Activated naive CD8-positive, alpha-beta T cell treated with anti-CD3 and anti-CD28 coated beads, Interleukin-2, amount 50 U/mL, for 16 hours (primary cell): ENCODE results near the gene DLG2.

Experiments used
- DNase-seq: peaks from one replicate; pipeline ENCODE4 v3.0.0-alpha.2; 2020; ENCODE audit warnings: low read depth, low spot score

The DLG2 gene

DNA sequence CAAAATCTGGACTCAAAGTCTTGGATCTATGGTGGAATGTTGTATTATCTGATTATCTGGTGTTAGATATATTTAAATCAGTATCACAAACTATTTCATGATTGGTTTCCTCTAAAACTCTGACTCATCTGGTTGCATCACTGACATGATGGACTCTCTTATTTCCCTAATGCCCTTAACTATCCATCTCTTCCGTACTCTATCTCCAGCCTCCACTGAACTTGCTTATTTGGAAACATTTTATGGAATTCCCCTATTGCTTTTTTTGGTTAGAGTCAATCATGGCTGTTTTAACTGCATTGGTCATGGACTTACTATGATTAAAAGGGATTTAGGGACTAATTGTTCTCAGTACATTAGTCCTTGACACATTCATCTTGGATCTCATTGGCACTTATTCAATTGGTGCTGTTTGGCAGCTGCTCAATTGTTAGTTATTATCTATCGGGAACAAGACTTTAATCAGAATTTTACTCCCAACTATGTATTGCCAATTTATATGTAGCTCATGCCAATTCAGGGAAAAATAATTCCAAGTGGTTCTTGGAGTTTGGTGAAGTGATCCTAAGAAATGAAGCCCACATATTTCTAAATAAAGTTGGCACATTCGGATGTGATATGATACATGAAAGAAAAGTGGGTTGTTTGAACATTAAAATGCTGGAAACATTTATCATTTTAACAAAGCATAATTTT is 1399.0 kb downstream of the DLG2 start:
- no peak for DNase-seq

DNA sequence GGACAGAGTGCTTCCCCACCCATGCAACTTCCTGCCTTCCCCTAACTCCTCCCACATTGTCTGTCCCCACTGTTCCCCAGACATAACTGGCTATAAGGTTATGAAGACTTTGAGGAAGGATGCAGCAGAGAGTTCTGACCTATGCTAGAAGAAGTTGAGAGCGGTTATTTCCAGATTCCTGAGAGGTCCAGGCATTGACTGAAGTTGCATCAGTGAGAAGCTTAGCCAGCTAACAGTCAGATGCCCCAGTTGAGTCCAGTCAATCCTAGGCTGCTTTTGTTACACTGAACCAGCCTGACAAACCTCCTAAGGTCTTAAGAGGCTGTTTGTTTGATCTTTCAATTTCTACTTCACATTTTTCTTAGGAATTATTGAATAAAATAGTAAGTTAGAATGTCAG is 1403.1 kb downstream of the DLG2 start:
- DNase-seq, result no peak

DNA sequence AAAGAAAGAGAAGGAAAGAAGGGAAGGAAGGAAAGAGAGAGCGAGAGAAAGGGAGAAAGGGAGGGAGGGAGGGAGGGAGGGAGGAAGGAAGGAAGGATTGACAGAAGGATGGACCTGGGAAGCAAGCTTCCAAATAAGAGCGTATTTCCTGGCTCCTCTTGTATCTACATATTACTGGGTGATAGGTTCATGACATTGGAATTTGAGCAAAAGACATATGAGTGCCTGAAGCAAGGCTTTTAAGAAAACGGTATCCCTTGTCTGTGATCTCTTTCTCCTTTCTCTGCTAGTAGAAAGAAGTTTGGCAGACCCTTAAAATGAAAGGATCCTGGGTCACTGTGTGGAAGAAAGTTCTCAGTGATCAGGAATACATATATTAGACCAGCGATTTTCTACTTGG is 1408.8 kb downstream of the DLG2 start:
- DNase-seq, result no peak

DNA sequence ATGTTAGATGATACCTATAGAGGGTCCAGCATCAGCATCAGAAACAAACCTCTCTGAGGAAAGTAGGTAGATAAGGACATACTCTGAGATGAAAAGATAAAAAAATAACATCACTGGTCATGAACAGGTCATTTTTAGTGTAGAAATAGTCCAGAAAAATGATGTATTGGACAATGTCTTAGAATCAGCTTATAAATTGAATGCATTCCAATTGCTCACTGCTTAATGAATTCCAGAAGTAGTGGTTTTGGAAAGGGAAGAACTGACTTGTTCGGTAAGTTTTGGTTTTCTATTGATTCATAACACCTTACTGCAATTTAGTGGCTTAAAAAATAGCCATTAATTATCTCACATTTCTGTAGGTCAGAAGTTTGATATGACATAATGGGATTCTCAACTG is 1411.5 kb downstream of the DLG2 start:
- DNase-seq, result no peak

DNA sequence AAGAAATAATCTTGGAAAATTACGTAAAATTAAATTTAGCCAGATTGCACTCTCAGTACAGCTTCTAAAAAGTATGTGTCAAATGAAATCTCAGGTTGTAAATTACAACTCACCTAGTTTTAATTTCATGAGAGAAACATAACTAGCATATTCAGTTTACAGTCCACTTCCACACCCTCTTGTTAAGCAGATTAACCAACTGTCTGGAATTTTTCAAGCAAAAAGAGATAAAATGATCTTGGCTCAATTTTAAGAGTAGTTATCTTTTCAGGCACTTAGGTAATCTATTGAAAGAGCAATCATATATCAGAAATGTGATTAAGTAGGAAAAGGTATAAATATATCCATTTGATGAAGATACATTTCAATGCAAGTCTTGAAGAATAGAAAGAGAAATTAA is 1412.6 kb downstream of the DLG2 start:
- DNase-seq, result no peak

DNA sequence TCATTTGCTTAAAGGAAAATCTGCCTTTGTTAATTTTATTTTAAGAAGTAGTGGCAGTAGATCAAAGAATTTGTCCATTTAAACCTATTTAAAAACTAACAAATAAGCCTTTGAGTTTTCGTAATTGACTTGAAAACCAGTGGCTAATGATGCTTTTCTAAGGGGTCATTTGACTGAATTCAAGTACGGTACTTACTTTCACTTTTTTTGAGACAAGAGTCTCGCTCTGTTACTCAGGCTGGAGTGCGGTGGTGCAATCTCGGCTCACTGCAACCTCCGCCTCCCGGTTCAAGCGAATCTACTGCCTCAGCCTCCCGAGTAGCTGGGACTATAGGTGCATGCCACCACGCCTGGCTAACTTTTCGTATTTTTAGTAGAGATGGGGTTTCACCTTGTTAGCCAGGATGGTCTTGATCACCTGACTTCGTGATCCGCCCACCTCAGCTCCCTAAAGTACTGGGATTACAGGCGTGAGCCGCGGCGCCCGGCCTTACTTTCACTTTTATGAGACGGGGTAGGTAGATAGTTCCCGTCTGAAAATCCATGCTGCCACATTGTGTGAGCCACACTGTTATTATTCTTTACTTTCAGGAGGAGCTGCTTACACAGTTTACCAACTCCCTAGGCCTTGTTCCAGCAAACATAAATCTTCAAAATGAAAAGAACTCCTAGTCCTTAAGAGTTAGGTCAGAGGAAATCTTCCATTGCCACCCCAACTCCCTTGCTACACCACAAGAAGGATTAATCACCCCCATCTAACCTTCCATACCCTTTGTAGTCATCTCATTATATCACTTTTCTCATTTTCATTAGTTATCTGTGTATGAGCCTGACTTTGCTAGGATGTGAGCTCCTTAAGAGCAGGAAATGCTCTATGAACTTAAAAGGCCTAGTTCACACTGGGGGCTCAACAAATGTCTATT is 1414.4 kb downstream of the DLG2 start:
- DNase-seq, result no peak

DNA sequence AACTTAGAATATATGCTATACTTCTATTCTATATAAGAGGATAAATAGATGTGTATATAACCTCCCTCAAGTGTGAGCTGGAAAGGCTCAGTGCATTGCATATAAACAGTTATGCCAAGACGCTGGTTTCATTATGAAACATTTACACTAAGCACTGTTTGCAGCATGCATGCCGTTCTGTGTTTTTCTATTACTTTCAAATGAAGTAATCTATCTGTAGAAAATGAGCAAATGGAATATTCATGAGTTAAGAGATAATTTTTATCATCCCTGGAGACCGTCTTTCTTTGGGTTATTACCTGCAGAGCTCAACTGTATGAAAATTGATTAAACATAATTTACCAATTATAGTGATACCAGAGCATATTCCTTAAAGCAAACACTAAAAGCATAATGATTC is 1415.2 kb downstream of the DLG2 start:
- DNase-seq, result no peak

DNA sequence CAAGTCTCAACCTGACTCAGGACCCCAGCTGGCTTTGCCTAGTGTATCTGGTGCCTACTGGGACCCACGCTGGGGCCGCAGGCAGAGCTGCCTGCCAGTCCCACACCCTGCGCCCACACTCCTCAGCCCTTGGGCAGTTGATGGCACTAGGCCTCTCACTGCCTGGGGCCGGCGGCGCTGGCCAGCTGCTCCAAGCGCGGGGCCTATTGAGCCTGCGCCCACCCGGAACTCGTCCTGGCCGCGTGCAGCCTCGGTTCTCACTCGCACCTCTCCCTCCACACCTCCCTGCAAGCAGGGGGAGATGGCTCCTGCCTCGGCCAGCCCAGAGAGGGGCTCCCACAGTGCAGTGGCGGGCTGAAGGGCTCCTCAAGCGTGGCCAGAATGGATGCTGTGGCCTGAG is 1432.4 kb downstream of the DLG2 start:
- DNase-seq, result no peak

DNA sequence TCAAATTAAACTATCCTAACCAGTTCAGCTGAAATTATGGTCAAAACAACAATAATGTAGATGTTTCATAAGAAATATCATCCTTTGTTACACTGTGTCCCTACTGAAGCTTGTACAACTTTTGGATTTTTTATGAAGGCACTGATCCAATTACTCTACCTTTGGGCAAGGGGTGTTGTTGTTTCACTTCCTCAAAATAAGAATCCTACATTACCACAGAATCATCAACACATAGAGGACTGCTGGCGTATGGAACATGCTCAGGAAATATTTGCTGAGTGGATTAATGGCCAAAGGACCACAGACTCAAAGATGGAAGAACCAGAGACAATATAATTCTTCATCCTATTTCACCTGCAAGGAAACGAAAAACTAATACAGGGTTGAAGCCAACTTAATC is 1433.4 kb downstream of the DLG2 start:
- DNase-seq, result no peak

DNA sequence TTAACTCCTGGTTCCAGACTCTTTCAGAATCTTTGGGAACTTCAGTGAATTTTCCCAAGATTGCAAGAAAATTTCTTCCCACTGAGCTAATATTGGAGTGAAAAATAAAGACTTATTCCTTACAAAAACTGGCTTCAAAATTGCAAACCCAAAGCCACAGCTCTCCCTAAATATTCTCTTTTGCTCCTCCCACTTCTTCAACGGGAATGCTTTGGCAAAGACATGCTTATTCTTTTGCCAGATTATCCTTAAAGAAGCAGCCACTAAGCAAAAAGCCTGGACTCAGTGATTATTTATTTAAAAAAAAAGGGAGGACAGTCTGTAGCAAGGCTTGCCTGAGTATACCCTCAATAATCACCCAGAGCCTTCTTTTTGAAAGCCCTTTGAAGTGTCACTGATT is 1438.6 kb downstream of the DLG2 start:
- DNase-seq, result no peak

DNA sequence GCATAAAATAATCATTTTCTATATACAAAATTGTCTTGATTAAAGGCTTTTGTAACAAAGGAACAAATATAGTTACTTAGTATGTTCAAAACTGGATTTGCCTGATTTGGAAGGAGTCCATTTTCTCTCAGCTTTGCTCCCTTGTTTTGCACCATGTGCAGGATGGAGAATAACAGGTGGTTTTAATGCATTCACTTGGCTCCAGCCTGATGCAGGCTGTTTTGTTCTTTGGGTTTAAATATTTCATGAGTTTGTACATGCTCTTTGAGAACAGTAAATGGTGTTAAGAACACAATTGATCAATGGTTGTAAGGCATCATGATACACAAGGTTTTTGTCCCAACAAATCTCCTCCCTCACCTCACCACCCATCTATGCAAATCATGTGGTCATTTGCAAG is 1454.1 kb downstream of the DLG2 start:
- no peak for DNase-seq

DNA sequence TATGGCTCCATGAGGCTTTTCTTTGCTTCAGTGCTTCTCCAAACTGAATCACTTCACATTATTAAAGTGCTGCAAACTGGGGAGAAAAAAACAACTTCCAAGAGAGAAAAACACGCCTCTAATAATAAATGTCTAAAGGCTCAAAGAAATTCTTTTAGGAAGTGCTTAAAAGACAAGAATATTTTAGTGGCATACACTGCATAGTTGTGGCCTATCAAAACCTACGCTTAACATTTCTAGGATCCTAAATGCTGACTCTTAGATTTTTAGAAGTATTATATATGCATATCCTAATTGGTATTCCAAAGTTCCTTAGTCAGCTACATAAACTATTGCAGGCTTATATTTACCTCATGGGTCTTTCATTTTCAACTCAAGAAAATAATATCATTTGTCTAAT is 1462.0 kb downstream of the DLG2 start:
- no peak for DNase-seq

DNA sequence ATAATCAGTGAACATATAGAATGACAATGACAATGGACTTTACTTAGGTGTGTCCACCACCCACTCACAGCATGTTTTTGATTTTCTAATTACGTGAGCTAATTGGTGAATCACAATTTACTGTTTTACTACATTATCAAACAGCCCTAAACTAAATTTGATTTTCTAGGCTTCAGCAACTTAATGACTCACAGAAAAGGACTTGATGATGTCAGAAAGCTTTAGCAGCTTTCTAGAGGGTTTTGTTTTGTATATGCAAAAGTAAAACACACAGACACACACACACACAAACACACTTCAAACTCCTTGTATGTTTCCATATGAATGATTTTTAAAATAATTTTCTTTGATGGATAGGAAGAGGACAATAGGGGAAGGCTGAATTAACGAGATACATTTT is 1462.4 kb downstream of the DLG2 start:
- no peak for DNase-seq

DNA sequence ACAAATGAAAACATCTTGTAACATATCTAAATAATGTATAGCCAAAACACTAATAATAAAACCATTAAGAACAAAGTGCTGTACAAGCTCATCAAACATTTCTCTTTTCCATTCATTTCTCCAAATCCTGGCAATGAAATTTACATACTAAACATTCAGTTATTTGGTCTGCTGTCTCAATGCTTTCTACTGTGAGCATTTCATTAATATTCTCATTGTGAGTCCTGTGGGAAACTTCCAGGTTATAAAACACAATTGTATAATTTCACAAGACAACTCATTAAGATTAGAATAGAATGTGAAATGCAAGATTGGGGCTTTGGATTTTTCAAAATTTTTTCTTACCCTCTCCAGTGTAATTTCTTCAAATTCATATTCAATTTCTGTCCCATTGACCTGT is 1464.0 kb downstream of the DLG2 start:
- DNase-seq, result no peak

DNA sequence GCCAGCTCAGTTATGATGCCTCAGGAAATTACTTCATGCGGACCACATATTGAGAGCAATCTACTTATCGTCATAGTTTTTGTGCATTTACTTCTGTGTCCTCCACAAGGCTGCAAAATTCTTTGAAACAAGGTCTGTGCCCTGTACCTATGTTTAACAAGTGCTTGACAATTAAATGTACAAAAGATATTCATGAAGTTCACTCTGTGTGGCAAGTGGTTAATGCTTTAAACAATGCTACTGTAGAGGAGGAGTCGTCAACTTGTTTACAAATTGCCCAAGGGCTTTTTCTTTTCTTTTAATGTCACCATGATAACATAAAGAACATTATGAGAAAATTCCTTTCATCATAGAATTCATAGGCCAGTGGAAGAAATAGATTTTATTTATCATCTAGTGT is 1469.5 kb downstream of the DLG2 start:
- DNase-seq, result no peak

DNA sequence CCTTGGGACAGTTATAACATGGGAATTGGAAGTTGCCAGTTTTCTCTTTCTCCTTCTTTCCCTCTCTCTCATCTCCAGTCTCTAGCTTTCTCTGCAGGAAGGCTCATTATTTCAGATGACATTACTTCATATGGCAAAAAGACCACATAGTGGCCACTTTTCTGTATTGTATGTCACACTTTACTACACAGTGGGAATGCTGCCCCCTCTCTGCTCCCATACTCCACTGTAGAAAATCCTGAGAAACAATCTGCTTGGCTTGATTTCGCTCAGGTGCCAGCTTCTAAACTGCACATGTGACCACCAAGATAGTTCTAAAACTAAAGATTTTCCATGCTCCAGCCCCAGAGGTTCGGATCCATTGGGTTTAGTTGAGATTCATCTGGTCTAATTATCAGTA is 1480.3 kb downstream of the DLG2 start:
- no peak for DNase-seq

DNA sequence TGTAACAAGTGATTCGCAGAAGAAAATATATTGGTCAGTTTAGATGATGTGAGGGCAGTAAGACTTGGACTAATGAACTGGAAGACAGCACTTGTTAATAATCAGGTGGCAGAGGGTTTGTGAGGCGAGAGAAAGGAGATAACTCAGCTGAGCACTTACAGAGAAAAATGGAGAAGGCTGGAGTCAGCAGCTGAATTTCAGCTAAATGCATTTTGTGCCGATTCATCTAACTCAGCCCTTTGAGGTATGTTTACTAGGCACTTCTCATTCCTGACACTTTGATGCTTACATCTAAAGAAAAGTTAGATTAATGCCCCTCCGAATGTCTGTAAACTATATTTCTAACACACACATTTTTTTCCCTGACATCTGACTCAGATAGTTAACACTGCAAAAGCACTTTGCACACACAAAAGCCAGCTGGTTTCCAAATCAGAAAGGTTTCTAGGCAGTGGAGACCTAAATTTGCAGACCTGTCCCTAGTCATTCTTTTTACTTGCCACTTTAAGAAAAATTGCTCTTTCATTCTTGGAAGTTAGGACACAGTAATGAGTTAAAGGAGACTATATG is 1481.4 kb downstream of the DLG2 start:
- DNase-seq, result no peak

DNA sequence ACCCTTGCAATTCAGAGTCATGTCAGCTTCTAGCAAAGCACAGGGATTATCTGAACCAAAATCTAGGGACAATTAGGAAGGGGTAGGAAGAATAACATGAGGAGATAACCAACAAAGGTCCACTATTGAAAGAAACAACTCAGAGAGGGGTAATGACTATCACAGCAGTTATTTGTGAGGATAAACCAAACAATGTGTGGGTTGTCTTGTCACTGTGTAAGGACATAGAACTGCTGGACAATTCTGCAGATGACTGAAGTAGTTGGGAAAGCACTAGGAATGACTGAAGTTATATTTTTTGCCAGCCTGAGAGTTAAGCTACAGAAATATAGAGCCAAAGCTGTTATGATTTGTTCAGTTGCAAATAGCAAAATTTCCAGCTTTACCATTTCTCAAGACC is 1482.6 kb downstream of the DLG2 start:
- no peak for DNase-seq

DNA sequence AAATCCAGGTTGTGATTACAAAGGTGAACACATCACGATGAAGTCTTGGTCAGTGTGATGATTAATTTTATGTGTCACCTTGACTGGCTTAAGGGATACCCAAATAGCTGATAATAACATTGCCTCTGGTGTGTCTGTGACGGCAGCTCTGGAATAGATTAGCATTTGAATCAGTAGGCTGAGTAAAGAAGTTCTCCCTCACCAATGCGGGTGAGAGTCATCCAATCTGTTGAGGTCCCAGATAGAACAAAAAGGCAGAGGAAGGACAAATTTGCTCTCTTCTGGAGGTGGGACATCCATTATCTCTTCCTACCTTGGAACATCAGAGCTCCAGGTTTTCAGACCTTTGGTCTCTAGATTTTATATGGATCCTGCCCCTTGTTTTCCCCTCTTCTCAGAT is 1484.7 kb downstream of the DLG2 start:
- no peak for DNase-seq

DNA sequence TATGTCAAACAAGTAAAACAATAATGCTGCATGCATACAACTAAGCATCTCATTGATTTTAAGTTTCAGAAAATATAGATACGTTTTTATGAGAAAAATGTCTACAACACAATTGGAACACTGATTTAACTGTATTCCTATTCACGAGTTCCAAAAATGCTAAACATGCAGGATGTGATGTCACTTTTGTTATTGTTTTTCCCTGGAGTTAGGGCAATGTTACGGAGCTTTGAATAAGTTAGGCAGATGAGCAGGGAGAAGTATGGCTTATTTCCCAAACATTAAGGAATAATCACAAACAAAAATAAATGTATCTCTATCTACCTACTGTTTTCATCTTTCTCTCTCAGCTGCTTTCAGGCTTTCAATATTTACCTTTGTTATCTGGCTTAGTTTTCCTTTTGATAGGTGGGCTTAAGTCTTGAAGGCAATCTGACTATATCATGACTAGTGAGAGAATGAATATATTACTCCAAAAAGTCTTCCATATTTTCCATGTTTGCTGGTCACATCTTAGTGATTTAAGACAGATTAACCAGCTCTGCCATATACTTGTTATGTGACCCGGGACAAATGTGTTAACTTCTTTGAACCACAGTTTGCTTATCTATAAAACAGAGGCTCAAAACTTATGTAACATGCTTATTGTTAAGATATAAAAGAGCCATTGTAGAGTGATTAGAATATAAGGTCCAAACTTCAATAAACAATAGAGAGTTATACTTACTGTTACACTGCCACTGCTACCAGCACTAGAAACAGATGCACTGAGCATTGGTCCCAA is 1486.6 kb downstream of the DLG2 start:
- DNase-seq, result no peak

DNA sequence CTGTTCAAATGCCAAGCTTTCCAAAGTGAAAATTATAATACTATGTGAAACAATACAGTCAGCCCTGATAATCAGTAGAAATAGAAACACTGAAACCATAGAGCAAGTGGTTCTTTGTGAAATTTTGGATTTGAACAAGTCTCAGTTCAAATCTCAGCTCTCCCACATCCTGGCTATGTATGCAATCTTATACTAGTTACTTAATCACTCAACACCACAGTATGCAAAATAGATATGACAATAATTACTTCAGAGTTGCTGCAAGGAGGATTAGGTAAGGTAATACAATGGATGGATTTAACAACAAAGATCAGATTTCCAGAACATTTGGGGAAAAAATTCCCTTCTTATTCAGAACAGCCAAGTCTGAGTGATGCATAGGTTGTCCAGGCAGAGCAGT is 1489.2 kb downstream of the DLG2 start:
- no peak for DNase-seq

DNA sequence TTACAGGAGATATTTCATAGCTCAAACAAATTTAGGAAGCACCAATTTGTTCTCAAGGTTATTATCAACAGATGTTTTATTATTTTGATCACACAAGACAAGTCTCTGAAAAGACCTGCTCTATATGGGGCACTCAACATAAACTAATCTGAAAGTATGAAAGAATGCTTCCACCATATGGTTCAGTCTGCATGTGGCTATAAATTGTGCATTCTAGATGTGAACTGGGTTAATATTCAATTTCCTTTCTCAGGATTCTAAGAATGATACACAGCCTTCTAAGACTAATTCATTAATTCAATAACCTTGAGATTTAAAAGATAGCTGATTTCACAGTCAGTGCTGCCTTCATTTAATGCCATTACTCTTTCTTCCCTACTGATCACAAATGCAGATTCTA is 1489.6 kb downstream of the DLG2 start:
- DNase-seq, result no peak
